Measurements from ENCODE around the gene DENND2D.
A peak's percentile ranks its signal among the peaks of the same experiment; 100 is the strongest.

DENND2D gene

DNA sequence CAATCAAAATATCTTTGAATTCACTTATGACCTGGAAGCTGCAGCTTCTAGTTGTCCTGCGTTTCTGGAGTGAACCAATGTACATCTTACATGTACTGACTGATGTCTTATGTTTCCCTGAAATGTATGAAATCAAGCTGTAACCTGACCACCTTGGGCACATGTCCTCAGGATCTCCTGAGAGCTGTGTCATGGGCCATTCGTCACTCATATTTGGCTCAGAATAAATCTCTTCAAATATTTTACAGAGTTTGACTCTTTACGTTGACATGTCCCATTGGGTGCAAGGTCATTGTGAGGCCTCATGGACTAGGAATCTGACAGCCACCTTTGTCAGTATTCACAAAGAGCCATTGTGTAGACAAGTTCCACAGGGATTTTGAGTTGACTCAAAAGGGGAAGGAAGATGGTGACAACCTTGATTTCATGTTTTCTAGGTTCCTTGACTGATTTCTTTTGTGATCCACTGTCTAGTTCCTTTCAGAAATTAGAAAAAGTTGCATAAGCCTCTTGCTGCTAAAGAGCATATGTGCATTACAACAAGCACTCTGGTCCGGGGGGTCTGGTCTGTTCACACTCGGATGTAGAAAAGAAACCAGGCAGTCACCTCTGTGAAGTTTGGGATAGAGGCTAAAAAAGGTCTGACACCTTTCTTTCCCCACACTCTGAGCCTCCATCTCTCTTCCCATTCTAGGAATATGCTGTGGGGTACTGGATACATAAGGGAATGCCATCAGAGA lies 37.8 kb upstream of the DENND2D start:
- Mint-ChIP-seq H3K27me3 (ENCODE audit: low read depth) (no peaks in the 10 kb centered on the region), H3K4me3 (no peak overlapping the region), H3K4me1 (peaks cover 15% of the 10 kb centered on the region), H3K27ac (peak overlapping the region in 1 of 3 experiments; percentile 91), H3K9me3 (no peaks in the 10 kb centered on the region), H3K36me3 (ENCODE audit: low read depth) (no peaks in the 10 kb centered on the region)
- TF ChIP-seq, protein P1, sequence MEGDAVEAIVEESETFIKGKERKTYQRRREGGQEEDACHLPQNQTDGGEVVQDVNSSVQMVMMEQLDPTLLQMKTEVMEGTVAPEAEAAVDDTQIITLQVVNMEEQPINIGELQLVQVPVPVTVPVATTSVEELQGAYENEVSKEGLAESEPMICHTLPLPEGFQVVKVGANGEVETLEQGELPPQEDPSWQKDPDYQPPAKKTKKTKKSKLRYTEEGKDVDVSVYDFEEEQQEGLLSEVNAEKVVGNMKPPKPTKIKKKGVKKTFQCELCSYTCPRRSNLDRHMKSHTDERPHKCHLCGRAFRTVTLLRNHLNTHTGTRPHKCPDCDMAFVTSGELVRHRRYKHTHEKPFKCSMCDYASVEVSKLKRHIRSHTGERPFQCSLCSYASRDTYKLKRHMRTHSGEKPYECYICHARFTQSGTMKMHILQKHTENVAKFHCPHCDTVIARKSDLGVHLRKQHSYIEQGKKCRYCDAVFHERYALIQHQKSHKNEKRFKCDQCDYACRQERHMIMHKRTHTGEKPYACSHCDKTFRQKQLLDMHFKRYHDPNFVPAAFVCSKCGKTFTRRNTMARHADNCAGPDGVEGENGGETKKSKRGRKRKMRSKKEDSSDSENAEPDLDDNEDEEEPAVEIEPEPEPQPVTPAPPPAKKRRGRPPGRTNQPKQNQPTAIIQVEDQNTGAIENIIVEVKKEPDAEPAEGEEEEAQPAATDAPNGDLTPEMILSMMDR (IDR thresholded peaks at IDR 0.05; ENCODE audit: unreplicated experiment in 3 of 3), result no peak

DNA sequence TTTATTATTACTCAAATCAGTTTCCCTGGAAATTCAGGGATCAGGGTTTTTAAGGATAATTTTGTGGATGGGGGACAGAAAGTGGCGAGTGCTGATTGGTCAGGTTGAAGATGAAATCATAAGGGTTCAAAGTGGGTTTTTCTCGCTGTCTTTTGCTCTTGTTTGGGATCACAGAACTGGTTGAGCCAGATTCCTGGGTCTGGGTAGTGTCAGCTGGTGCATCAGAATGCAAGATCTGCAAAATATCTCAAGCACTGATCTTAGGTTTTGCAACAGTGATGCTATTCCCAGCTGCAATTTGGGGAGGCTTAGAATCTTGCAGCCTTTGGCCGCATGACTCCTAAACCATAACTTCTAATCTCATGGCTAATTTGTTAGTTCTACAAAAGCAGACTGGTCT lies 36.4 kb upstream of the DENND2D start:
- Mint-ChIP-seq H3K27ac (peak overlapping the region in 2 of 3 experiments; percentile 71 to 91), H3K9me3 (no peaks in the 10 kb centered on the region), H3K36me3 (ENCODE audit: low read depth) (no peaks in the 10 kb centered on the region), H3K4me1 (peaks cover 15% of the 10 kb centered on the region), H3K27me3 (ENCODE audit: low read depth) (no peaks in the 10 kb centered on the region), H3K4me3 (no peak overlapping the region)
- TF ChIP-seq, protein P1 (IDR thresholded peaks at IDR 0.05; ENCODE audit: unreplicated experiment in 3 of 3), result no peak

DNA sequence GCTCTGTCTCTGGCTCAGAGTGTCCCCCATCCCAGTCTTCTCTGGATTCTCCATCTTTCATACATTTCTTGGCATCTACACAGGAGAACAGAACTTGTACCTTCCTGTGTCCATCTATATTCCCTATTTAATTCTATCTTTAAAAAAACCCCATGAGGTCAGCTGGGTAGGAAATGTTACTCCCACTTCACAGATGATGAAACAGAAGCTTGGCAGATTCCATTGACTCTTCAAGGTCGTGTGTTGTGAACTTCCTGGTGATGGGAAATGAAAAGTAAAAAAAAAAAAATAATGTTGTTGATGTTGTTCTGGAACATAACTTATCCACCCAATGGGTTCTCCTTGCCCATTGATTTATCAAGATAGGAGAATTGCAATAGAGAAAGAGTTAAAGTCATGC lies 35.9 kb upstream of the DENND2D start:
- Mint-ChIP-seq H3K36me3 (ENCODE audit: low read depth) (no peaks in the 10 kb centered on the region), H3K4me1 (peaks cover 15% of the 10 kb centered on the region), H3K27ac (peak overlapping the region in 1 of 3 experiments; percentile 91), H3K27me3 (ENCODE audit: low read depth) (no peaks in the 10 kb centered on the region), H3K4me3 (no peak overlapping the region), H3K9me3 (no peaks in the 10 kb centered on the region)
- TF ChIP-seq, protein P1 (IDR thresholded peaks at IDR 0.05; ENCODE audit: unreplicated experiment in 3 of 3), result no peak

DNA sequence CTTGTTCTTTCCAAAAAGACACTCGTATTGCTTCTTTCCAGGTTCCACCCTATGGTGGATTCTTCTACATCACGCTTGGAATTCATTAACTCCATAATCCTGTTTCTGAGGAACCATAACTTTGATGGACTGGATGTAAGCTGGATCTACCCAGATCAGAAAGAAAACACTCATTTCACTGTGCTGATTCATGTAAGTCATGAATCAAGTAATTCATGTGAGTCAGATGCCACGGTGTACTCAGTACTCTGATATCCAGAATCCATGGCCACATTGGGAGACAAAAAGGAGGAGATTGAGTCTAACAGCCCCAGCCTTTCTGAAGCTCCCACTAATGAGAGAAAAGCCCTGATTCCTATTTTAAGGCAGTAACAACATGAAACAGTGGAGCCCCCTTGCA lies 34.4 kb upstream of the DENND2D start:
- Mint-ChIP-seq H3K9me3 (no peaks in the 10 kb centered on the region), H3K4me3 (no peak overlapping the region), H3K27me3 (ENCODE audit: low read depth) (no peaks in the 10 kb centered on the region), H3K27ac (no peak overlapping the region), H3K4me1 (peaks cover 17% of the 10 kb centered on the region), H3K36me3 (ENCODE audit: low read depth) (no peaks in the 10 kb centered on the region)
- TF ChIP-seq, protein P1 (IDR thresholded peaks at IDR 0.05; ENCODE audit: unreplicated experiment in 3 of 3), result no peak

DNA sequence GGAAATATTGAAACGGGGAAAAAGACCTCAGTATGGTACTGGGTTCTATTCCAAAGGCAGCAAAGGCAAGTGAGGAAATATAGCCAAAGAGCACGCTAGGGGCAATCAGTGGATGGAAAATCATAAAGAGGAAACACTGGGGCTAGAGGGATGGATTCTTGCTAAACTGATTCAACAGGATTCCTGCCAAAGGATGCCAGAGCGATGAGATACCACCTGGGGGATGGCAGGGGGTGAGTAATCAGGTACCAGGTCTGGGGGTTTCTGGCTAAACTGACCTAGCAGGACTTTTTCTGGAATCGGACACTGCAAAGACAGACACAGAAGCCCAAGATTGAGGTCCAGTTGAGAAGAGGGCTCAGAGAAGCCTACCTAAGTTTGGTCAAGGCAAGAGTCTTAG lies 33.8 kb upstream of the DENND2D start:
- TF ChIP-seq, protein P1 (IDR thresholded peaks at IDR 0.05; ENCODE audit: unreplicated experiment in 3 of 3), result no peak
- Mint-ChIP-seq H3K27me3 (ENCODE audit: low read depth) (no peaks in the 10 kb centered on the region), H3K4me3 (no peak overlapping the region), H3K27ac (no peak overlapping the region), H3K9me3 (no peaks in the 10 kb centered on the region), H3K4me1 (peaks cover 19% of the 10 kb centered on the region), H3K36me3 (ENCODE audit: low read depth) (no peaks in the 10 kb centered on the region)

DNA sequence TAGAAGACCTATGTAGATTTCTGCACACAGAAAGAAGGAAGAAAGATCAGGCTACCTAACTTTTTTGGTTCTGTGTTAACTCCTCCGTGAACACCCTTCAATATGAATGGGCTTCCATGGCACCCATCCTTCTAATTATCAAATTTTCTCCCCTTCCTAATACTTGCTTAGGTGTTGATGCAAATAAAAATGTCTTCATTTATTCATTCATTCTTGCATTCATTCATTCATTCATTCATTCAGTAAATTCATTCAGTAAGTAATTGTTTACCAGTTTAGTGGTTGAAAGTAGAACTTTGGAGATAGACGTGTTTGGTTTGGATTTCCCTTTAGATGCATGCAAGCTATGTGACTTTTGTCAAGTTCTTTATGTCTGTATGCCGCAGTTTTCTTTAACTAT lies 31.7 kb upstream of the DENND2D start:
- Mint-ChIP-seq H3K4me3 (no peak overlapping the region), H3K27ac (no peak overlapping the region), H3K27me3 (ENCODE audit: low read depth) (no peaks in the 10 kb centered on the region), H3K4me1 (peaks cover 24% of the 10 kb centered on the region), H3K9me3 (no peaks in the 10 kb centered on the region), H3K36me3 (ENCODE audit: low read depth) (no peaks in the 10 kb centered on the region)
- TF ChIP-seq, protein P1 (IDR thresholded peaks at IDR 0.05; ENCODE audit: unreplicated experiment in 3 of 3), result no peak

All from nephron (organoid).